Measurements from ENCODE around the gene TRAPPC5. TPM values are rescaled to one million over a fixed set of nuclear protein-coding genes. Genes with fewer than 3 reads are reported as not detected.

TRAPPC5 gene
- total RNA-seq, 1 experiment from 2014 or later: 54.0 TPM

- in situ Hi-C loops (cut with HindIII; ENCODE audit: low pct_unique_long_range_greater_than_20kb, low sequenced_read_pairs): no loop called here
- no peak for DNase-seq (ENCODE audit: low read depth, low spot score)
Measured at GRCh38 chr19:7687177-7687576, 6.5 kb downstream of the TRAPPC5 start.

- in situ Hi-C loops (cut with HindIII; ENCODE audit: low pct_unique_long_range_greater_than_20kb, low sequenced_read_pairs): no loop called here
- no peak for DNase-seq (ENCODE audit: low read depth, low spot score)
Measured at GRCh38 chr19:7689165-7689564, 8.5 kb downstream of the TRAPPC5 start.

GRCh38 chr19:7690779-7691258, 10.2 kb downstream of the TRAPPC5 start:
- DNase-seq (ENCODE audit: low read depth, low spot score): no peak
- in situ Hi-C loops (cut with HindIII; ENCODE audit: low pct_unique_long_range_greater_than_20kb, low sequenced_read_pairs): no loop called here

GRCh38 chr19:7691497-7691896, 10.9 kb downstream of the TRAPPC5 start:
- in situ Hi-C loops (cut with HindIII; ENCODE audit: low pct_unique_long_range_greater_than_20kb, low sequenced_read_pairs): no loop called here
- DNase-seq (ENCODE audit: low read depth, low spot score): no peak

GRCh38 chr19:7692417-7693088, 11.9 kb downstream of the TRAPPC5 start:
- no peak for DNase-seq (ENCODE audit: low read depth, low spot score)
- in situ Hi-C loops (cut with HindIII; ENCODE audit: low pct_unique_long_range_greater_than_20kb, low sequenced_read_pairs): no loop called here

GRCh38 chr19:7694499-7694898, 13.9 kb downstream of the TRAPPC5 start:
- in situ Hi-C loops (cut with HindIII; ENCODE audit: low pct_unique_long_range_greater_than_20kb, low sequenced_read_pairs): no loop called here

GRCh38 chr19:7697721-7698287, 17.2 kb downstream of the TRAPPC5 start:
- no peak for DNase-seq (ENCODE audit: low read depth, low spot score)
- in situ Hi-C loops (cut with HindIII; ENCODE audit: low pct_unique_long_range_greater_than_20kb, low sequenced_read_pairs): no loop called here

More at GRCh38 chr19:7694499-7694898, 13.9 kb downstream of the TRAPPC5 start:
- DNase-seq (ENCODE audit: low read depth, low spot score): no peak

- in situ Hi-C loops (cut with HindIII; ENCODE audit: low pct_unique_long_range_greater_than_20kb, low sequenced_read_pairs): no loop called here
- DNase-seq (ENCODE audit: low read depth, low spot score): no peak
Measured at GRCh38 chr19:7698583-7698982, 17.9 kb downstream of the TRAPPC5 start.

- no peak for DNase-seq (ENCODE audit: low read depth, low spot score)
- in situ Hi-C loops (cut with HindIII; ENCODE audit: low pct_unique_long_range_greater_than_20kb, low sequenced_read_pairs): no loop called here
Measured at GRCh38 chr19:7699003-7699402, 18.4 kb downstream of the TRAPPC5 start.

- in situ Hi-C loops (cut with HindIII; ENCODE audit: low pct_unique_long_range_greater_than_20kb, low sequenced_read_pairs): no loop called here
- no peak for DNase-seq (ENCODE audit: low read depth, low spot score)
Measured at GRCh38 chr19:7699417-7700401, 19.1 kb downstream of the TRAPPC5 start.

- no peak for DNase-seq (ENCODE audit: low read depth, low spot score)
- in situ Hi-C loops (cut with HindIII; ENCODE audit: low pct_unique_long_range_greater_than_20kb, low sequenced_read_pairs): no loop called here
Measured at GRCh38 chr19:7701049-7701653, 20.5 kb downstream of the TRAPPC5 start.

- in situ Hi-C loops (cut with HindIII; ENCODE audit: low pct_unique_long_range_greater_than_20kb, low sequenced_read_pairs): no loop called here
- DNase-seq (ENCODE audit: low read depth, low spot score): no peak
Measured at GRCh38 chr19:7701654-7702457, 21.2 kb downstream of the TRAPPC5 start, which contains the start of gene FCER2. FCER2 (minus strand) TSS chr19:7702131; CDS start chr19:7699760, 2,371 bp downstream.

GRCh38 chr19:7703332-7703731, 22.7 kb downstream of the TRAPPC5 start:
- no peak for DNase-seq (ENCODE audit: low read depth, low spot score)
- in situ Hi-C loops (cut with HindIII; ENCODE audit: low pct_unique_long_range_greater_than_20kb, low sequenced_read_pairs): no loop called here

- DNase-seq (ENCODE audit: low read depth, low spot score): no peak
- in situ Hi-C loops (cut with HindIII; ENCODE audit: low pct_unique_long_range_greater_than_20kb, low sequenced_read_pairs): no loop called here
Measured at GRCh38 chr19:7704280-7705060, 23.8 kb downstream of the TRAPPC5 start.

GRCh38 chr19:7705387-7706187, 25.0 kb downstream of the TRAPPC5 start:
- no peak for DNase-seq (ENCODE audit: low read depth, low spot score)
- in situ Hi-C loops (cut with HindIII; ENCODE audit: low pct_unique_long_range_greater_than_20kb, low sequenced_read_pairs): no loop called here

All from SK-MEL-5 (cell line).